Measurements from ENCODE around the gene SYT15.

DNA sequence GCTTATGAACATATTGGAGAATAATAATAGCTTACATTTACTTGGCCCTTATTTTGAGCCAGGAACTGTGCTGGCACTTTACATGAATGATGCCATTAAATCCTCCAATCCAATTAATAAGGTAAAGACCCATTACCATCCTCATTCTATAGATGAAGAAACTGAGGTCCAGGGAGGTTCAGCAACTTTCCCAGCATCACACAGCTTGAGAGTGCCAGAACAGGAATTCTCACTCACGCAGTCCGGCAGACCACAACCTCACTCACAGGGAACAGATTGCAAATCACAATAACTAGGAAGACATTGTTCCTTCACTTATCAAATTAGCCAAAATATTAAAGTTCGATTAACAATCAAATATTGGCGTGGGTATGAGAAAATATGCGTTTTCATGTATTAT lies 40.8 kb upstream of the SYT15 start:
- no peak for TF ChIP-seq PAX5 (IDR thresholded peaks at IDR 0.05; ENCODE audit: insufficient read depth, low read length, severe bottlenecking)
- no peak for TF ChIP-seq POLR2AphosphoS5 (IDR thresholded peaks at IDR 0.05; ENCODE audit: low read depth, low read length)
- no peak for TF ChIP-seq POLR2A (IDR thresholded peaks at IDR 0.05; ENCODE audit: low read depth, low read length)
- no peak for TF ChIP-seq TAF1 (IDR thresholded peaks at IDR 0.05; ENCODE audit: low read depth, low read length)
- no peak for TF ChIP-seq SPI1 (IDR thresholded peaks at IDR 0.05; ENCODE audit: low read depth, low read length)
- no peak for TF ChIP-seq POU2F2 (IDR thresholded peaks at IDR 0.05; ENCODE audit: low read depth, low read length)

Data from GM12891 (cell line).